Measurements from ENCODE around the gene FMN1.

GRCh38 chr15:33136353-33136752 is 58.2 kb downstream of the FMN1 start:
- TF ChIP-seq CTCF (IDR thresholded peaks at IDR 0.05 in 8 of 11, conservative IDR thresholded peaks at IDR 0.05 in 3 of 11) (no peak), POLR2A (IDR thresholded peaks at IDR 0.05) (no peak), POLR2AphosphoS5 (IDR thresholded peaks at IDR 0.05) (no peak)
